ENCODE results near the gene LIN7A.
A peak's percentile ranks its signal among the peaks of the same experiment; 100 is the strongest.

The LIN7A gene

GRCh38 chr12:80838024-80838658 lies 99.6 kb downstream of the LIN7A start:
- Histone ChIP-seq H3K79me2 (ENCODE audit: insufficient read depth, low read depth) (no peaks in the 10 kb centered on the region), H3K27me3 (ENCODE audit: insufficient read depth, low read depth) (no peaks in the 10 kb centered on the region), H4K20me1 (ENCODE audit: insufficient read depth) (no peaks in the 10 kb centered on the region), H3K4me3 (IDR thresholded peaks at IDR 0.05; ENCODE audit: insufficient read depth, low read depth, low read length) (no peak overlapping the region), H3K9ac (no peak overlapping the region), H2AFZ (ENCODE audit: low read depth) (no peak overlapping the region), H3K4me1 (ENCODE audit: low read depth, poor library complexity, severe bottlenecking) (peaks cover 8% of the 10 kb centered on the region), H3K27ac (no peak overlapping the region), H3K36me3 (ENCODE audit: insufficient read depth) (no peaks in the 10 kb centered on the region), H3K4me2 (no peak overlapping the region)
- no peak for TF ChIP-seq CTCF (conservative IDR thresholded peaks at IDR 0.05; ENCODE audit: low read depth, low read length)

GRCh38 chr12:80837342-80837978 lies 100.3 kb downstream of the LIN7A start:
- TF ChIP-seq CTCF (conservative IDR thresholded peaks at IDR 0.05; ENCODE audit: low read depth, low read length): peak; percentile 86
- Histone ChIP-seq H3K9ac (no peak overlapping the region), H3K4me3 (IDR thresholded peaks at IDR 0.05; ENCODE audit: insufficient read depth, low read depth, low read length) (no peak overlapping the region), H3K79me2 (ENCODE audit: insufficient read depth, low read depth) (no peaks in the 10 kb centered on the region), H3K4me2 (no peak overlapping the region), H2AFZ (ENCODE audit: low read depth) (no peak overlapping the region), H3K36me3 (ENCODE audit: insufficient read depth) (no peaks in the 10 kb centered on the region), H3K4me1 (ENCODE audit: low read depth, poor library complexity, severe bottlenecking) (peaks cover 8% of the 10 kb centered on the region), H3K27ac (no peak overlapping the region), H3K27me3 (ENCODE audit: insufficient read depth, low read depth) (no peaks in the 10 kb centered on the region), H4K20me1 (ENCODE audit: insufficient read depth) (no peaks in the 10 kb centered on the region)

- H3K27me3 ChIP-seq (ENCODE audit: insufficient read depth, low read depth): no peaks in the 10 kb centered on the region
- peaks cover 12% of the 10 kb centered on the region for H3K4me1 ChIP-seq (ENCODE audit: low read depth, poor library complexity, severe bottlenecking)
- no peak overlapping the region for H3K27ac ChIP-seq
- no peak overlapping the region for H3K4me2 ChIP-seq
- H3K9ac ChIP-seq: no peak overlapping the region
- H4K20me1 ChIP-seq (ENCODE audit: insufficient read depth): no peaks in the 10 kb centered on the region
- no peak overlapping the region for H2AFZ ChIP-seq (ENCODE audit: low read depth)
- no peak for TF ChIP-seq CTCF (conservative IDR thresholded peaks at IDR 0.05; ENCODE audit: low read depth, low read length)
- no peaks in the 10 kb centered on the region for H3K79me2 ChIP-seq (ENCODE audit: insufficient read depth, low read depth)
- H3K4me3 ChIP-seq (IDR thresholded peaks at IDR 0.05; ENCODE audit: insufficient read depth, low read depth, low read length): no peak overlapping the region
- H3K36me3 ChIP-seq (ENCODE audit: insufficient read depth): no peaks in the 10 kb centered on the region
Observed at GRCh38 chr12:80834724-80835123, 103.0 kb downstream of the LIN7A start.

GRCh38 chr12:80830533-80831088 lies 107.1 kb downstream of the LIN7A start:
- Histone ChIP-seq H3K79me2 (ENCODE audit: insufficient read depth, low read depth) (no peaks in the 10 kb centered on the region), H3K4me3 (IDR thresholded peaks at IDR 0.05; ENCODE audit: insufficient read depth, low read depth, low read length) (no peak overlapping the region), H2AFZ (ENCODE audit: low read depth) (no peak overlapping the region), H3K36me3 (ENCODE audit: insufficient read depth) (no peaks in the 10 kb centered on the region), H3K27ac (no peak overlapping the region), H3K27me3 (ENCODE audit: insufficient read depth, low read depth) (no peaks in the 10 kb centered on the region), H3K4me1 (ENCODE audit: low read depth, poor library complexity, severe bottlenecking) (peaks cover 4% of the 10 kb centered on the region), H4K20me1 (ENCODE audit: insufficient read depth) (no peaks in the 10 kb centered on the region), H3K4me2 (no peak overlapping the region), H3K9ac (no peak overlapping the region)
- no peak for TF ChIP-seq CTCF (conservative IDR thresholded peaks at IDR 0.05; ENCODE audit: low read depth, low read length)
